ENCODE results near the gene ULBP1.
"Not testable (repeated sequence)": the region's sequence is repeated elsewhere in the genome, so short reads cannot be mapped to it uniquely, and the experiment has no call there.

Gene ULBP1

DNA sequence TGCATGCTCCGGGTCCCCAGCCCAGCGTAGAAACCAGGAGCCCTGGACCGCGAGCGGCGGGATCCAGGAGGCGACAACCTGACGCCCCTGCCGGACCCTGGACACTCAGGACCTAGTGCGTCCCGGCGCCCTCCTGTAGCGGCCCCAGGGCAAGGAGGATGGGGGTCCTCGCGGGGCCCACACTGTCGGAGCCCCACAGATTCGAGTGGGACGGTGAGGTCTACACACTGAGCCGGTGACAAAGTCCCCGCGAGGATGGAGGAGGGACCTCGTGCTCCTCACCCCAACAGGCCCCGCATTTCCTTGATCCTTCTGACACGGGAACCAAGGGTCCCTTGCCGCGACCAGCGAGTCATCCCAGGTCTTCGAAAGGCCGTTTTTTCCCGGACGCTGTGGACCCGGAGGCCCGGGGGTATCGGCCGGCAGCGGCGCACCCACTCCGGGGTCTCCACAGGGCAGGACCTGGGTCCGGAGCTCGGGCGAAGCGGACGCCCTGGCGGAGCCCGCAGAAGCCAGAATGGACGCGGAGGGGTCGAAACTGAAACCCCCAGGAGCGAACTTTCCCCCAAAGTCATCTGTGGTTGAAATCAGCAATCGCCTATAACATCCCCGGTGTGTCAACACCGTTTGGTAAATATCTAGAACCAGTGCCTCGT lies 9.3 kb upstream of the ULBP1 start:
- DNase-seq, result not testable (repeated sequence)

- not testable (repeated sequence) for DNase-seq
Measured at GRCh38 chr6:149954984-149955653, 8.6 kb upstream of the ULBP1 start.

DNA sequence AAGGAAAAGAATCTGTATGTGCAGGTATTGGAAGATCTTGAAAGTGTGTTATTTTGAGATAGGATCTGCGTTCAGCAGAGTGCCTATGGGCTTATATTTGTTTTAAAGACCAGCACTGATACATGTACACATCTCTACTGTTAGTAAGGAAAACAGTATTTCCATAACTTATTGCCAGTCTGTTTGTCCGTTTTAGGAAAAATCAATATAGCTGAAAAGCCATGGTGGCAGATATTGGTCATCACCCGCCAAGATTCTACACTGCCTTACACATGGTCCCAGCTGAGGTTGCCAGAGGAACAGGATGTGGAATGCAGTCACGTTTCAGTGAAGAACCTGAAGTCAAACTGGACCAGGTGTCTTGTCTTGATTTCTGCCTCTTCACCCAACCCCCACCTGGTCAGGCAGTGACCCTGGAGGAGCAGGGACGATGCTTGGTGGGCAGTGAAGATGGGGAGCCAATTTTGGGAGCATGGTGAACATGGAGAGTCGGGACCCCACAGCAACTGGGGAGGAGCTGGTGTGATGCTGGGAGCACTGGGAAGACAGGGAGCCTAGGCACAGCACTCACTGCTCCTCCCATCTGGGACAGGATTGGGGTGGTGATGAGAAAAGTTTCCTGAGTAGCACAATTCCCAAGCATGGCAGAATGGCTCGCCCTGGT lies 8.0 kb upstream of the ULBP1 start:
- not testable (repeated sequence) for DNase-seq

DNA sequence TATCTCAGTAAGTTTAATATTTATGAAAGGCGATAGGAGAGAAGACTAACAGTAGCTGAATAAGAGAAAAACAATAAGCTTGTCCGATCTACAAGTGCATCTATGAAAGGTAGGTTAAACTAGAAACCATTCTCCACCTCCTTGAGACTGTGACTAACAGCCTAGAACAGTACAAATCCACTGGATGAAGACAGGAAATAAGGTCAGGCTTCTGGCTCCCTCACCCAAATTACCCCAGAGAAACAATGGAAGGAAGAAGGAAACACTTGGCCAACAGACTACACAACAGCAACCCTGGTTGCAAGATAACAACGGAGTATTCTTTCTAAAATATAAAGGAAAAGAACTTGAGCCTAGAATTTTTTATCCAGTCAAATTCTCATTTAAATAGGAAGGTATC lies 5.6 kb upstream of the ULBP1 start:
- not testable (repeated sequence) for DNase-seq

DNA sequence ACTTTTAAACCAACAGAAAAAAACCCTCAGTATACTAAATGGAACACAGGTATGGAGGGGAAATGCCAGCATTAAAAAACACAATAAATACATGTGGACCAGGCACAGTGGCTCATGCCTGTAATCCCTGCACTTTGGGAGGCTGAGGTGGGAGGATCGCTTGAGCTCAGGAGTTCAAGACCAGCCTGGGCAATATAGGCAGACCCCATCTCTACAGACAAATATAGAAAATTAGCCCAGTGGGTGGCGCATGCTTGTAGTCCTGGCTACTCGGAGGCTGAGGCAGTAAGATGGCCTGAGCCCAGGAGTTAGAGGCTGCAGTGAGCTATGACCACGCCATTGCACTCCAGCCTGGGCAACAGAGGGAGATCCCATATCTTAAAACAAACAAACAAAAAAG lies 3.9 kb upstream of the ULBP1 start:
- not testable (repeated sequence) for DNase-seq

DNA sequence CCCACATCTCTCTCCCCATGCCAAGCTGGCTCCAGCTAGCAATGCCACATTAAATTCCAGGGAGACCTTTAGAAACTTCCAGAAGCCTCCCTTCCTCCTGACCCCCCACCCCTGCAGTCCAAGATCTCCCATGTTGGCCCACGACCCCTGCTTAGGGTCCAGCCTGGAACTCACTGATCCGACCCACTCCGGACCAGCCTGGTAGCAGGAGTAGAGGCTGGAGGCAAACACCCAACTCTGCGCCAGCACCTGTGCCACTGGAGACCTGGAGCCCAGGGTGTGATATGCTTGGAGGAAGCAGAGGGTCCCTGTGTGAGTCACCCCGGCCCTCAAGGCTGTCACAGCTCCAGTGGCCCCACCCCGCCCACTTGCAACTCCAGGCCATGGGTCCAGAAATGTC lies 3.3 kb upstream of the ULBP1 start:
- no peak for DNase-seq

DNA sequence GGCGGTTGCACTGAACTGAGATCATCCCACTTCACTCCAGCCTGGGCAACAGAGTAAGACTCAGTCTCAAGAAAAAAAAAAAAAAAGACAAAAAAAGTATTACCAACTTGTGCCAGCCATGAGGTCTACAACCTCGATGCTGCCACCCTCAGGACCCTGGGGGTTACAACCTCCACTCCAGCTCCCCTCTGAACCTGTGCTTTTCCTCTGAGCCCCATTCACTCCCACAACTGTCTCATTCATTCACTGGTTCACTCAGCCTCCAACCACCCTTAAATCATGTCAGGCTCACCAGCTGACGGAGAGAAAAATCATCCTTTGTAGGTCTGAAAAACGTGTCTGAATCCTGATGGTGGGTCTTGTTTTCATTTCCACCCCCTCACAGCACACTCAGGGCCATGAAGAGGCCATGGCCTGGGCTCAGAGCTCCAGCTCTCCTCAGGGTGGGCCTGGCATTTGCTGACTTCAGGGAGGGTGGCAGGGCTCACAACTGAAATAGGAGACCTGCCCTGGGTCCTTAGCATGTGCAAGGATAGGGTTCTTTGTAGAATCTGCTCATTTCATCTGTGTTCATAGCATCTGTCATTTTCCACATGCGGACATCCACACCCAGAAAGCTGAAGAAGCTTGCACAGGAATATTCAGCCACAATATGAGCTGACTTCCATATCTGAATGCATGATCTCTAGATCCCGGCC lies 1.9 kb upstream of the ULBP1 start:
- DNase-seq, result no peak

- no peak for DNase-seq
Measured at GRCh38 chr6:149962461-149963211, 1.1 kb upstream of the ULBP1 start.

- DNase-seq, result peak; percentile 77
Measured at GRCh38 chr6:149963212-149963461, 606 bp upstream of the ULBP1 start.

DNA sequence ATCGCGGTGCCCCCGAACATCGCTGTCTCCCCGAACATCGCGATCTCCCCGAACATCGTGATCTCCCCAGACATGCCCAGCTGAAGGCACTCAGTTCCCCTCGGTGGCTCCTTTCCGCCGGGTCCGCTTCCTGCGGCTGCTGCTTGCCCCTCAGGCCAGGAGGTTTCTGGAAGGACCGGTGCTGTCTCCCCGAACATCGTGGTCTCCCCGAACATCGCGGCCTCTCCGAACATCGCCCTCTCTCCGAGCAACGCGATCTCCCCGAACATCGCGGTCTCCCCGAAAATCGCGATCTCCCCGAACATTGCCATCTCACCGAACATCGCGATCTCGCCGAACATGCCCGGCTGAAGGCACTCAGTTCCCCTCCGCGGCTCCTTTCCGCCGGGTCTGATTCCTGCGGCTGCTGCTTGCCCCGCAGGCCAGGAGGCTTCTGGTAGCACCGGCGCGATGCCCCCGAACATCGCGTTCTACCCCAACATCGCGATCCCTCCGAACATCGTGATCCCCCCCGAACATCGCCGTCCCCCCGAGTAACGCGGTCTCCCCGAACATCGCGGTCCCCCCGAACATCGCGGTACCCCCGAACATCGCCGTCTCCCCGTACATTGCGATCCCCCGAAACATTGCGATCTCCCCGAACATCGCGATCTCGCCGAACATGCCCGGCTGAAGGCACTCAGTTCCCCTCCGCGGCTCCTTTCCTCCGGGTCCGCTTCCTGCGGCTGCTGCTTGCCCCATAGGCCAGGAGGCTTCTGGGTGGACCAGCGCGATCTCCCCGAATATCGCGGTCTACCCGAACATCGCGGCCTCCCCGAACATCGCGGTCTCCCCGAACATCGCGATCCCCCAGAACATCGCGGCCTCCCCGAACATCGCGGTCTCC lies 808 bp downstream of the ULBP1 start:
- no peak for DNase-seq

- no peak for DNase-seq
Measured at GRCh38 chr6:149965194-149966020, 1.7 kb downstream of the ULBP1 start.

GRCh38 chr6:149966319-149966718 lies 2.6 kb downstream of the ULBP1 start:
- DNase-seq, result not testable (repeated sequence)

DNA sequence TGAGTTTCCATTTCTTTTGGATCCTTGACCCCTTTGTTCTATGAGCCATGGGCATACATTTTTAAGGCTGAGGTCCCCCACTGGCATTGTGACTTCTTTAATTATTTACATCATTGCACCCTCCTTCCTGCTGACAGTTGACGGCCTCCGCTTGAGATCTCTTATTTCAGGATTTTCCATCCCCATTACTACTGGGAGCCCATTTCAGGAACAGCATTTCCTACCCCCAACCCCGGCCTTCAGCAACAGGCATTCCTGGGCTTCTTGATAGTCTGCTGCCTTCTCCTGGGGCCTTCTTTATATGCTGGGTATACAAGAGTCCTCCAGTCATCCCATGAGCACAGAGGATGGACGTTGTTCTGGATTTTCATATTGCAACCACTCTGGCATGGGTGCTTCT lies 3.8 kb downstream of the ULBP1 start:
- DNase-seq, result no peak

DNA sequence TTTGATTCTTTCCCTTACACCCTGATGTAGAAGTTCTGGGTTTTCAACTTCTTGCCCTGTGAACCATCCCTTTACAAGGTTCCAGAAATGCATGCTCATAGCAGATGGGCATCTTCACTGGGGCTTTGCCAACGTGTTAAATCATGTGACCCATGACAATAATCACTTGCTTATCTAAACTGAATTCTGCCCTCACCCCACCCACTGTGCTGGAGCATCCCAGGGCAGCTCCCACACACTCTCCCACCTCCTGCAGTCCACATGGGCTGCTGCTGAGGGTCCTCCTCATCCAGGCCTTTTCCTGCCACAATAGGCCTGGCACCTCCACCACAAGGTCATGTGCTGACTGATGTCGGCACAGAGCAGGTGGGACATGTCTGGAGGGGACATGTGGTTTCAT lies 4.3 kb downstream of the ULBP1 start:
- DNase-seq, result not testable (repeated sequence)

DNA sequence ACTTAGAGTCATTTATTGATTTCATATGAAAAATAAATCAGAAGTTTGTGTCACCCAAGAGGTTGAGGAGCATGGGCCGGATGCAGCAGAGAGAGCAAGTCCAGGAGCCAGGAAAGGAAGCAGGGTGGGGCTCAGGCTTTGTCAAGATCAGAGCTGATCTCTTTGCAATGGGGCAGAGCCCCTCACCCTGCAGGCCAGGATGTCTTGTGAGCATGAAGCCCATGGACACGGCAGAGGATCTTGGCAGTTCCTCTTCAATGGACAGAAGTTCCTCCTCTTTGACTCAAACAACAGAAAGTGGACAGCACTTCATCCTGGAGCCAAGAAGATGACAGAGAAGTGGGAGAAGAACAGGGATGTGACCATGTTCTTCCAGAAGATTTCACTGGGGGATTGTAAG lies 5.2 kb downstream of the ULBP1 start:
- DNase-seq, result not testable (repeated sequence)

DNA sequence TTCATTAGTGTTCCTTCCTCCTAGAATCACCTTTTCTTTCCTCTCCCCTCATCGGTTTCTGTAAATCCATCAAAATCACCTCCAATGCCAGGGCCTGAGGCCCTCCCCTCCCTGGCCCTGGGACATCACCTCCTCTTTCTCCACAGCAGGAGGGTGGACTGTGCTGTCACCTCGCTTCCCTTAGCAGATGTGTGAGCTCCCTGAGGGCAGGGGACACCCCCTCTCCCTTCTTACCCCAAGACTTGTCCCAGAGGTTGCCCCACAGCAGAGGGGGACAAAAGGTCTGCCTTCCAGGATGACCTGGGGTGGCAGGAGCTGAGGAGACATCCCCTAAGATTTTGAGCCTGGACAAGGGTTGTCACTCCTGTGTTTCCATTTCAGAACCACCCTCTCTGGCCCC lies 5.9 kb downstream of the ULBP1 start:
- no peak for DNase-seq

DNA sequence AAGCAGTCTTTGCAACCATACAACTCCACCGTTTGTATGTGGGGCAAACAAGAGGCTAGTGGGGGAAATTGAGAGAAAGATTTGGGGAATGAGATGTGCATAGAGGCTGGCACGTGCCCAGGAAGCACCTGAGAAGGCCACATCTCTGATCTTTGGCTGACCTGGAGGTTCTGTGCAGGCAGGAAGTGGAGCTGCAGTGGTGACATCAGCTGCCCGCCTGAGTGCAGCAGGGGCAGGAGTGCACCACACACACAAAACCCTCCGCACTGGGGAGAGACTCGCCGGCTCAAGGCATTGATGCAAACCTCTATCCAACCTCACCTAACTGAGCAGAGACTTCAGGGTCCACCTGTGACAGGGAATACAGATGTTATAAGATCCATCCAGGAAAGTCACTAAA lies 10.7 kb downstream of the ULBP1 start:
- not testable (repeated sequence) for DNase-seq

GRCh38 chr6:149974825-149975224 lies 11.1 kb downstream of the ULBP1 start:
- no peak for DNase-seq

DNA sequence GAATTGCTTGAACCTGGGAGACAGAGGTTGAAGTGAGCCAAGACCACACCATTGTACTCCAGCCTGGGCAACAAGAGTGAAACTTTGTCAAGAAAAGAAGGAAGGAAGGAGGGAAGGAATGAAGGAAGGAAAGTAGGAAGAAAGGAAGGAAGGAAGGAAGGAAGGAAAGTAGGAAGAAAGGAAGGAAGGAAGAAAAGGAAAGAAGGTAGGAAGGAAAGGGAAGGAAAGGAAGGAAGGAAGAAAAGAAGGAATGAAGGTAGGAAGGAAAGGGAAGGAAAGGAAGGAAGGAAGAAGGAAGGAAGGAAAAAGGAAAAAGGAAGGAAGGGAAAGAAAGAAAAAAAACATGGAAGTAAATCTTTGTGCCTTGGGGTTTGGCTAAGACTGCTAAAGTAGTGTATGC lies 11.7 kb downstream of the ULBP1 start:
- no peak for DNase-seq

GRCh38 chr6:149977221-149977620 lies 13.5 kb downstream of the ULBP1 start:
- DNase-seq, result no peak

GRCh38 chr6:149978610-149979009 lies 14.9 kb downstream of the ULBP1 start:
- DNase-seq, result no peak
